ENCODE measurements around the gene POLE. TPM values are rescaled to one million over a fixed set of nuclear protein-coding genes. Genes with fewer than 3 reads are reported as not detected.

Gene POLE
- total RNA-seq, 1 experiment from 2014 or later: 147 TPM

DNA sequence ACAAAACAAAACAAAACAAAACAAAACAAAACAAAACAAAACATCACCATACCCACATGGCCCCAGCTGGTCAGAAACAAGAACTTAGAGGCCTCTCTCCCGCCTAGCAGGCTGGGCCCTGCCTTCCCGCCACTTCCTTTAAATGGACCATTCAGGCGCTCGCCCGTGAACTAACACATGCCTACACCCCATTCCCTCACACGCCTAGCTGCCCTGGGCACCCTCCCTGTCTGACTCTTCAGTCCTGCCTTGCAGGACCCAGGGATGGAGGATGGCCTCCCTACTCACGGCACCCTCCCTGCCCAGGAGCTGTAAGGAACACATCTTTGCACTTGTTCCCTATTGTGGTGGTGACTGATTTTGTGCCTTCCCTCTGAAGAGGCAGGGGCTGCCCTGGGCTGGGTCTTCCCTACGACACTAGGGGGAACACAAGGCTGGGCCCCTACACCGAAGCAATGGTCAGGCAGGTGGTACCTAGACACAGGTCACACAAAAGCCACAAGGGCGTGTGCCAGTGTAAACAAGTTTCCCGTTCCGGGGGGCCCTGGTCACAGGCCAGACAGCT is 47.1 kb downstream of the POLE start:
- Histone ChIP-seq H4K8ac (replicated peaks; ENCODE audit: insufficient read length, low read depth, low read length) (no peak overlapping the region), H4K91ac (ENCODE audit: insufficient read length, low read depth, low read length) (no peak overlapping the region), H3K4me2 (ENCODE audit: insufficient read depth, insufficient read length, low read length) (no peak overlapping the region), H3K23ac (ENCODE audit: insufficient read length, low read depth, low read length) (no peak overlapping the region), H2BK15ac (ENCODE audit: low read depth, low read length) (no peak overlapping the region), H3K18ac (ENCODE audit: insufficient read length, low read depth, low read length) (no peak overlapping the region), H4K5ac (ENCODE audit: insufficient read length, low read depth, low read length) (no peak overlapping the region), H3K4me1 (ENCODE audit: insufficient read depth, low read length) (no peaks in the 10 kb centered on the region), H3T11ph (ENCODE audit: low read length) (no peak overlapping the region), H2AK5ac (ENCODE audit: insufficient read length, low read length) (no peak overlapping the region), H2BK20ac (ENCODE audit: low read depth, low read length, poor library complexity, severe bottlenecking) (no peak overlapping the region), H3K56ac (ENCODE audit: insufficient read length, low read depth, low read length) (no peak overlapping the region), H3K79me1 (ENCODE audit: insufficient read depth, low read depth, low read length, poor library complexity, severe bottlenecking) (no peaks in the 10 kb centered on the region), H3K27me3 (ENCODE audit: insufficient read depth, low read length) (no peaks in the 10 kb centered on the region), H2BK5ac (ENCODE audit: insufficient read length, low read length) (no peak overlapping the region), H2AFZ (ENCODE audit: low read length) (no peak overlapping the region), H2BK12ac (ENCODE audit: insufficient read length, low read depth, low read length) (no peak overlapping the region), H2BK120ac (ENCODE audit: low read depth, low read length, poor library complexity, severe bottlenecking) (no peak overlapping the region), H3K9ac (ENCODE audit: extremely low read depth, insufficient read length, low read length) (no peak overlapping the region), H3K4ac (ENCODE audit: low read depth, low read length) (no peak overlapping the region), H3K23me2 (ENCODE audit: insufficient read length, low read depth, low read length, poor library complexity, severe bottlenecking) (no peaks in the 10 kb centered on the region), H3K79me2 (ENCODE audit: insufficient read depth, low read length) (no peaks in the 10 kb centered on the region), H4K20me1 (ENCODE audit: control insufficient read depth, insufficient read depth, insufficient read length) (no peaks in the 10 kb centered on the region), H3K14ac (ENCODE audit: insufficient read depth, low read length) (no peak overlapping the region), H3K27ac (ENCODE audit: insufficient read length, low read depth, low read length) (no peak overlapping the region), H3K9me3 (ENCODE audit: control insufficient read depth, low read depth, low read length) (no peaks in the 10 kb centered on the region)
- no peak overlapping the region; a peak in 1 of 7 replicates for H3K27ac Mint-ChIP-seq
- no CpG with 5 or more reads among the region's 12 CpGs for WGBS (ENCODE audit: extremely low coverage, insufficient read length, low lambda C conversion rate)
- no peak for DNase-seq
- no peaks in the 10 kb centered on the region for H3K27me3 Mint-ChIP-seq (ENCODE audit: low read depth)
- TF ChIP-seq, protein P1, sequence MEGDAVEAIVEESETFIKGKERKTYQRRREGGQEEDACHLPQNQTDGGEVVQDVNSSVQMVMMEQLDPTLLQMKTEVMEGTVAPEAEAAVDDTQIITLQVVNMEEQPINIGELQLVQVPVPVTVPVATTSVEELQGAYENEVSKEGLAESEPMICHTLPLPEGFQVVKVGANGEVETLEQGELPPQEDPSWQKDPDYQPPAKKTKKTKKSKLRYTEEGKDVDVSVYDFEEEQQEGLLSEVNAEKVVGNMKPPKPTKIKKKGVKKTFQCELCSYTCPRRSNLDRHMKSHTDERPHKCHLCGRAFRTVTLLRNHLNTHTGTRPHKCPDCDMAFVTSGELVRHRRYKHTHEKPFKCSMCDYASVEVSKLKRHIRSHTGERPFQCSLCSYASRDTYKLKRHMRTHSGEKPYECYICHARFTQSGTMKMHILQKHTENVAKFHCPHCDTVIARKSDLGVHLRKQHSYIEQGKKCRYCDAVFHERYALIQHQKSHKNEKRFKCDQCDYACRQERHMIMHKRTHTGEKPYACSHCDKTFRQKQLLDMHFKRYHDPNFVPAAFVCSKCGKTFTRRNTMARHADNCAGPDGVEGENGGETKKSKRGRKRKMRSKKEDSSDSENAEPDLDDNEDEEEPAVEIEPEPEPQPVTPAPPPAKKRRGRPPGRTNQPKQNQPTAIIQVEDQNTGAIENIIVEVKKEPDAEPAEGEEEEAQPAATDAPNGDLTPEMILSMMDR (conservative IDR thresholded peaks at IDR 0.05): no peak
- no peaks in the 10 kb centered on the region for H3K9me3 Mint-ChIP-seq
- peaks cover 51 to 89% (median 79%) of the 10 kb centered on the region in 3 experiments for H3K36me3 Mint-ChIP-seq (ENCODE audit: insufficient read depth in 1 of 3, low read depth in 3 of 3)
- no peak overlapping the region for H3K4me3 Mint-ChIP-seq
- peaks cover 0 to 6% of the 10 kb centered on the region in 2 experiments; a peak in 3 of 4 replicates for H3K4me1 Mint-ChIP-seq

Measured in H9 (cell line).